IPS-18c (cell line): ENCODE measurements around the gene SPTA1.

ENCODE experiments used
- H3K4me3 ChIP-seq: 2 replicates; pipeline ENCODE4 v1.7.0; 2013; ENCODE audit warnings: low read depth, mild to moderate bottlenecking, low read length, moderate library complexity; ENCODE audit not compliant: insufficient read depth
- H3K9me3 ChIP-seq: one replicate; pipeline ENCODE4 v1.6.1; 2013; ENCODE audit warnings: mild to moderate bottlenecking, low read length, moderate library complexity; ENCODE audit not compliant: control insufficient read depth, insufficient read depth

Gene SPTA1

DNA sequence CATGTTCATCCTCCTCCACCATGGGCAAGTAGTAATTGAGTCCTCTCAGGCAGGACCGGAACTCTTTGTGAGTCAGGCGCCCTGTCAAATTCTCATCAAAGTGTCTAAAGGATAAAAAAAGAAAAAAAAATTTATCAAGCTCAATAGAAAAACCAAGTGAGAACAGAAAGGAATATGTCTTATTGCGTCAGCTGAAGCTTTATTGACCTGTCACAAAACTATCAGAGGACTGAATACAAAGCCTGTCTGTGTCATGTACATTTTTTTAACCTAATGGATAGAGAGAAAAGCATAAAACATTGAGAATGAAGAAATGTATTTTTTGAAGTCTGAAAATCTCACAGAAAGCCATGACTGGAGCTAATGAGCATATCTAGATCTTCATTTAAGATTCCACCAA lies 72.8 kb downstream of the SPTA1 start:
- Histone ChIP-seq H3K9me3 (no peaks in the 10 kb centered on the region), H3K4me3 (no peak overlapping the region)

DNA sequence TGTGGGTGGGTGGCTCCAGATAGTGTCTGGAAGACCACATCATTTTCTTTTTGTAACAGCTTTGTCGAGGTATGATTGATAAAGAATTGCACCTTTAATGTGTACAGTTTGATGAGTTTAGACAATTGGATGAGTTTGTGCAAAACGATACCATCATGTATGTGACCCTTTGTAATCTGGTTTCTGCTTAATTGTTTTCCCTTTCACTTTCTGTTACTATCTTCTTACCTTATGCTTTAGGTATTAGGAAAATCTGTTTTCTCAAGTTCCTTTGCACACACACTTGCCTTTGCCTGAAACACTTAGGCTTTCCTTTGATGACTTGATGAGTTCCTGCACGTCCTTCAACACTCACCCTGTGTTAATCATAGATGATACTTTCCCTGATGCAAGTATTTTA lies 74.6 kb downstream of the SPTA1 start:
- no peak overlapping the region for H3K4me3 ChIP-seq
- no peaks in the 10 kb centered on the region for H3K9me3 ChIP-seq

DNA sequence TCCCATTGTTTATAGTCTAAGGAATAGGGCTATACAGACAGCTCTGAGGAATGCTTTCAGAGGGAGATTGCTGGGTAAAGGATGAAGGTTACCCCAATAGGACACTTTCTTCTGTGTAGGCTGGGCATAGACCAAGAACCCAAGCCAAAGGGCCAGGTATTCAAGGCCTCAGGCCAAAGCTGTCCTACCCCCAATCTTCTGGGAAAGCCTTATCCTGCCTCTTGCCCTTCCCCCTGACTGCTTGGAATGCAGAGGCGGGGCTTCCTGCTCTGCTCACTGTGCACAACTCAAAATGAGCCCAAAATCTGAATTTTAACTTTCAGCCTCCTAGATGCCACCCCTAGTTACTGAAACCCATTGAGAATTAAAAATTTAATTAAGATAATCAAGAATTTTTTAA lies 79.2 kb downstream of the SPTA1 start:
- Histone ChIP-seq H3K4me3 (no peak overlapping the region), H3K9me3 (no peaks in the 10 kb centered on the region)

DNA sequence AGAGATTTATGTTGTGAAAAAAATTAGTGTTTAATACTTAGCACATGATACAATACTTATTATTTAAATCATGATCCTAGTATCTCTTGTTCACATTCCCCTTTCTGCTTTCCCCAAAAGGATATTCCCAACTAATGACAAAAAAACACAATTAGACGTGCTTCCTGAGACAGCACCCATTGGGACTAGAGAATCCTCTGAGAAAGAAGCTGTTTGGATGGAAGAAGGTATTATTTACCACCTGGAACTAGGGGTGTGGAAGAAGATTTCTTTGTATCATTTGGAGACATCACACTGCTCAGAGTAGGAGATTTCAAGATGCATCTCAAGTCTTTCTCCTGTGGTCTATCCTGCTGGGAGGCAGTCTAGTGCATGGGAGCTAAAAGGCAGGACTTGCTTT lies 81.5 kb downstream of the SPTA1 start, which contains the start of gene OR10Z1:
Gene OR10Z1 (plus strand): TSS at position 301 of the 400 bp plus-strand sequence. CDS start 1,171 bp downstream, outside the sequence.
- no peaks in the 10 kb centered on the region for H3K9me3 ChIP-seq
- no peak within 1 kb of the TSS for H3K4me3 ChIP-seq

DNA sequence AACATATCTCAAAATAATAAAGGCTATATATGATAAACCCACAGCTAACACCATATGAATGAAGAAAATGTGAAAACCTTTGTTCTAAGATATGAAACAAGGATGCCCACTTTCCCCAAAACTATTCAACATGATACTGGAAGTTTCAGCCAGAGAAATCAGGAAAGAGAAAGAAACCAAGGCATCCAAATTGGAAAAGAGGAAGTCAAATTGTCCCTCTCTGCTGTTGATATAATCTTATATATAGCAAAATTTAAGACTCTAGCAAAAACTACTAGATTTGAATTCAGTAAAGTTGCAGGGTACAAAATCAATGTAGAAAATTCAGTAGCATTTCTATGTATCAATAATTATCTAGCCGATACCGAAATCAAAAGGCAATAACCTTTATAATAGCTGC lies 85.8 kb downstream of the SPTA1 start:
- H3K9me3 ChIP-seq = peaks cover 8% of the 10 kb centered on the region
- H3K4me3 ChIP-seq = no peak overlapping the region

DNA sequence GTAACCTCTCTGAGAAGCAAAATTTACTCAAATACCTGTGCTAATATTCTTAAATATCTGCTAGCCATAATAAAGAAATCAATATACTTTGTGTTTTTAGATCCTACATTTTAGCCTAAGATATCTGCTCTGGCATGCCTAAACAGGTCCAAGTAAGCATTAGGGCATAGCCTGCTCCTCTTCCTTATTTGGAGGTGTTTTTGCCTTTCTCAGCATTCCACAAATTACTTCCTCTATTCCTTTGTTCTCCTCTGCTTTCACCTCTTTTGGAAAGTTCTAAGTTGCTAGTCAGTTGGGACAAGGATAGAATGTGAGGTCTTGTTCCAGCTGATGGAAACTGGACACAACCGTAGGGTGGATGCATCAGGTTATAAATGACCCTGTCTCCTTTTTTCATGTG lies 99.6 kb downstream of the SPTA1 start:
- peaks cover 4% of the 10 kb centered on the region for H3K9me3 ChIP-seq
- no peak overlapping the region for H3K4me3 ChIP-seq

DNA sequence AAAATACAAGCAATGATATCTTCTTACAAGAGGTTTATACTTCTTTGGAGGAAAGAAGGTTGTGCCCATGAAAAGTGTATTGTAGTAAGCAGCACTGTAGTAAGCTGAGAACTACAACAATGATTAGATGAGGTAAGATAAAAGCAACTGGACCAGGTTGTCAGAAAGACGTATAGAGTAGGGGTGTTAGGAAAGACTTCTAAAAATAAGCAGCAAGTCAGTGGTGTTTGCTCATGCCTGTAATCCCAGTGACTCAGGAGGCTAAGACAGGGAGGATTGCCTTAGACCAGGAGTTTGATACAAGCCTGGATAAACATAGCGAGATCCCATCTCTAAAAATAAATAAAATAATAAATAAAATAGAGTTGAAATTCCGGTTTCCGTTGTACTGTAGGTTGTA lies 102.6 kb downstream of the SPTA1 start:
- Histone ChIP-seq H3K9me3 (peaks cover 4% of the 10 kb centered on the region), H3K4me3 (no peak overlapping the region)

DNA sequence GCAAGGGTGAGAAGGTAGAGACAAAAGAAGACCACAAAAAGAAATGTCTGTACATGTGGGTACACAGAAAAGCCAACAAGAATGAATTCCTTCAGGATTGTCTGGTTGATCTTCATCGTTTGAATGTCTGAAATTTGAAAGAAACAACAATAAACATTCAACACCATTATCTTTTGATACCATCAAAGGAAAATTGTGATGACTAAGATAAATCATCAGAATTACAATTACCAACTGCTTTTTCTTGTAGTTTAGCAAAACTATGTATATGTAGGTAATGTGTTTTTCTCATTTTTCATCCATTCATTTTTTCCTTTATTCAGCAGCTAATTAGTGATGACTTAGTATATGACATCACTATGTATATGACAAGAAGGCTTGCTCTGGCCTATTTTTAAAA lies 106.8 kb downstream of the SPTA1 start, which contains the start of gene OR10X1:
Gene OR10X1 (minus strand): TSS at position 167 of the 400 bp plus-strand sequence. CDS start 0 bp downstream, at position 167.
- Histone ChIP-seq H3K4me3 (no peak within 1 kb of the TSS), H3K9me3 (no peaks in the 10 kb centered on the region)

DNA sequence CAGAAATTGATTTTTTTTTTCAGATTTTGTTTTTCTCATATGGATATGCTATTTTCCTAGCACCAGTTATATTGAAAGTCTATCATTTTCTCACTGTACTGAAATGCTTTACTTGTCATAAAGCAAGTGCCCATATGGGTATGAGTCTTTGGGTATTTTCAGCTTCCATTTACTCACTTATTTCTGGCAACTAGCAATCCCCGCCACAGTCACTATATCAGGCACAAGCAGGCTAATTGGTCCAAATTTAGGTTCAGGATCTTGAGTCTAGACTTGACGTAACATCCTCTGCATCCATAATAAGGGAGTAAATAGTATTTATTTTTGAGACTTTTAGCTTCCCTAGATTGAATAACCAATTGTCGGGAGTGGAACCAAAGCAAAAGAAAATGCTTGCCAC lies 109.0 kb downstream of the SPTA1 start:
- Histone ChIP-seq H3K9me3 (no peaks in the 10 kb centered on the region), H3K4me3 (no peak overlapping the region)

DNA sequence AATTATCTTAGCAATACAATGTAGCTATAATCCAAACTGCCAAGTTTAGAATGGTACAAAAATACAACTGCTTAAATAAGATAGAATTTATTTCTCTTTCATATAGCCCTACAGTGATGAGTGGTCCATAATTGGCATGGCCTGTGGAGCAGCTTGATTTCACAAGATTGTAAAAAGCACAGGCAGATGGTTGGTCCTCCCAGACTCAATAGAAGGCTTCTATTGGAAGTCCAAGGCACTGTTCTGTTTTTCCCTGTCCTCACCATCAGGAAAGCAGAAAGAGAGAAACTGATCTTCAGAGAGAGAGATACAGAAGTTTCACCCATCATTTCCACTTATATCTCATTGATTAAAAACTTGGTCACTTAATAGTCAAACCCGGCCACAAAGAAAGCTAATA lies 114.3 kb downstream of the SPTA1 start:
- Histone ChIP-seq H3K9me3 (no peaks in the 10 kb centered on the region), H3K4me3 (no peak overlapping the region)

DNA sequence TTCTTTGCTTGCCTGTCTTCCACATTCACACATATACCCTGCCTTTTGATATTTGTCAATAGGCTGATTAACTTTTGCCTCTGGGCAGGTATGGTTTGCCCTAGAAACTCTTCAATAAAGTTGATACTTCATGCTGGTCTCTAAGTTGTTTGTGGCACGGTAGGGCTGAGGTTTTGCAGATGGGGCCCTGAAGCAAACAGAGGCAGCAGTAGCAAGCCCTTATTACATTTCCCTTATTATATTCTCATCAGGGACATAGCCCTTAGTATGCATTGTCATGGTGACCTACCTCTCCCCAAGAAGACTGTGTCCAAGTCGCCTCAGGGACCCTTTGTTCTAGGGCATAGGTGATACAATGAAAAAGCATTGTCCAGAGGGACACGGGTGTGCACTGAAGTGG lies 116.0 kb downstream of the SPTA1 start, which contains the start of gene OR6P1:
Gene OR6P1 (minus strand): TSS at position 101 of the 400 bp plus-strand sequence. CDS start 6,976 bp downstream, outside the sequence.
- Histone ChIP-seq H3K9me3 (no peaks in the 10 kb centered on the region), H3K4me3 (no peak within 1 kb of the TSS)

DNA sequence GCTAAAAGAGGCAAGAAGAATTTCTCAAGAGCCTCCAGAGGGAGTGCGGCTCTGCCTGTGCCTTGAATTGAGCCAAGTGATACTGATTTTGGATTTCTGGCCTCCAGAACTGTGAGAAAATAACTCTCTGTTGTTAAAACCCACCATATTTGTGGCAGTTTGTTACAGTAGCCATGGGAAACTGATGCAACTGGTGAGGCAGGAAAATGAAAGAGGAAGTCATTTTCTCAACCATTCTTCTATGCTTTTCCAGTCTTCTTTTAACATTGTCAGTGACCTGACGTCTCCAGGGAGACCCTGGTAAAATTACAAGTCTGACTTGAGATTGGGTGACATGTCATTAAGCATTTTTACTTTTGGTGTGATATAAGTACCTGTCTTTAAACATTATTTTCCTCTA lies 121.9 kb downstream of the SPTA1 start:
- no peaks in the 10 kb centered on the region for H3K9me3 ChIP-seq
- no peak overlapping the region for H3K4me3 ChIP-seq

DNA sequence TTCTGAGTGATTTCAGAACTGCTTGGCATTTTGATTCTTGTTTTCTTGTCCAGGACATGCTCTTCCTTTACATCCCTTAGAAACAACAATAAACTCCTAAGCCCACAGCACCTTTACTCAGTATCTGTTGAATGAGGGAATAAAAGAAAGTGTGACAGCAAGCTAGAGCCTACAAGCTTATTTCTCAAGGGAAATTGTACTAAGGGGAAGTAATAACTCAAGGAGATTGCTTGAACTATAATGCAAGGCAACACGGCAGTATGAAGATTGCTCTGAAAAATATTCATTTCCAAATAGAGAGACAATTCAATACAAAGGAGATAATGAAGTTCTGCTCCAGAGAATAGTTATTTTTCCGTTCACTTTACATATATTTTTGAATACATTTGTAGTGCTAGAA lies 122.7 kb downstream of the SPTA1 start:
- Histone ChIP-seq H3K9me3 (no peaks in the 10 kb centered on the region), H3K4me3 (no peak overlapping the region)
